IPS-NIHi7 (cell line): Measurements from ENCODE around the gene ANGPTL1.
A peak's percentile ranks its signal among the peaks of the same experiment; 100 is the strongest.
"Not testable (repeated sequence)": the region's sequence is repeated elsewhere in the genome, so short reads cannot be mapped to it uniquely, and the experiment has no call there.

Source experiments
- DNase-seq: peaks from one replicate; pipeline ENCODE4 v3.0.0; 2012; ENCODE audit warnings: mixed read lengths; ENCODE audit errors: extremely low spot score

Gene ANGPTL1

GRCh38 chr1:178868706-178869105 lies 2.2 kb downstream of the ANGPTL1 start:
- no peak for DNase-seq

GRCh38 chr1:178867670-178868069 lies 3.2 kb downstream of the ANGPTL1 start:
- DNase-seq = no peak

GRCh38 chr1:178864326-178864725 lies 6.6 kb downstream of the ANGPTL1 start:
- no peak for DNase-seq

DNA sequence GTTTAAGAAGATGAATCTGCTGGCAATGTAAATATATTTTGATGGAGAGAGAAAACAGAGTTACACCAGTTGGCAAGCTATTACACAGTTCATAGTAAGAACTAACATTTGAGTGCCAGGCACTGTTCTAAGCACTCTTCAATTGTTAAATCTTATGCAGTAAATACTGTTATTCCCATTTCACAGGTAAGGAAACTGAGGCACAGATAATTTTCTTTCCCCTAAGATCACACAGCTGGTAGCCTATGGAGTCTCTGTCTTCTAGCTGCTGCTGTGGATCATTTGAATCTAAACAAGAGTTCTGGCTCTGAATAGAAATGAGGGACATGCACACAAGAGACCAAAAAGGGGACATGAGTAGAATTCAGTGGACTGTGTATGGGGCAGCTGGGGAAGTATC lies 8.0 kb downstream of the ANGPTL1 start:
- no peak for DNase-seq

DNA sequence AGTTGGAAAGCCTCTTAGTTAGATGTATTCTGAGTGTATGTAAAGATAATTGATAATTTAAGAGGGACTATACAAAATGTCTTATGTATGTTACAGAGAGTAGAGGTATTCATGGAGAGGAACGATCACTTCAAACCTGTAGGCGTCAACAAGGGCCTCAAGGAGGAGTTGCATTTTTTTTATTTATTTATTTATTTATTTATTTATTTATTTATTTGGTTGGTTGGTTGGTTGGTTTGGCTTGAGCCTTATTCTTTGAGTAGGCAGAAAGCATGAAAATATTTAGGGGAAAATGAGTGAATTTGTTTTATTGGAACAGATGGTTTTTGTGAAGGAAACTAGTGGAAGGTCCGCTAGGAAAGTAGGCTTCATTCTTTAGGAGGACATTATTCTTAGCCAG lies 8.5 kb downstream of the ANGPTL1 start:
- no peak for DNase-seq

- no peak for DNase-seq
These were observed 13.8 kb downstream of the ANGPTL1 start for GRCh38 chr1:178857126-178857525.

- no peak for DNase-seq
These were observed 21.0 kb downstream of the ANGPTL1 start for GRCh38 chr1:178849918-178850317.

DNA sequence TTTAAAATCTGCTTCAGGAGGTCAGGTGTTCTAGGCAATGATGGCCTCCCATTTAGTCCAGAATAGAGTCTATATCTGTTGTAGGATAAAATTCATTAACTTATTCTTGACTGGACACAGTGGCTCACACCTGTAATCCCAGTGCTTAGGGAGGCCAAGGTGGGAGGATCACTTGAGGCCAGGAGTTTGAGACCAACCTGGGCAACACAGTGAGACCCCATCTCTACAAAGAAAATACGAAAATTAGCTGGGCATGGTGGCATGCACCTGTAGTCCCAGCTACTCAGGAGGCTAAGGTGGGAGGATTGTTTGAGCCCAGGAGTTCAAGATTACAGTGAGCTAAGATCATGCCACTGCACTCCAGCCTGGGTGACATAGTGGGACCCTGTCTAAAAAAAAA lies 23.0 kb downstream of the ANGPTL1 start:
- not testable (repeated sequence) for DNase-seq

GRCh38 chr1:178847396-178847849 lies 23.5 kb downstream of the ANGPTL1 start:
- no peak for DNase-seq

DNA sequence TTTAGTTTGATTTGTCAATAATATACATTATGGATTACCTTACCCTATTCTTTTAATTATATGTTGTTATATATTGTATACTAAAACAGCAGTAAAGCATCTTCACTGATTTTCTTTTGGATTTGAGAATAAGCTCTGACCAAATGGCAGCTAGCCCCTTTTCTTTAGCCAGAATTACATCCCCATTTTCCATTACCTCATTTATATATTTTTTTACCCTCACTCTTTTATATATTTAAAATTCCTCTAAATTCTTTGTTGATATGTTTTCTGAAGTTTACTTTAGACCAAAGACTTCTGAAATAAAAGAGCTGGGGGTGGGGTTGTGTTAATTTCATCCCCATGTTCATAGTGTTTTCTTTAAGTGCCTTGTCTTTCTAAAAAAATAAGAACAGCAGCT lies 24.6 kb downstream of the ANGPTL1 start:
- no peak for DNase-seq

- DNase-seq = no peak
These were observed 26.4 kb downstream of the ANGPTL1 start for GRCh38 chr1:178844436-178844835.

GRCh38 chr1:178825167-178825566 lies 45.7 kb downstream of the ANGPTL1 start:
- DNase-seq = no peak

GRCh38 chr1:178821134-178821866 lies 49.6 kb downstream of the ANGPTL1 start:
- no peak for DNase-seq

DNA sequence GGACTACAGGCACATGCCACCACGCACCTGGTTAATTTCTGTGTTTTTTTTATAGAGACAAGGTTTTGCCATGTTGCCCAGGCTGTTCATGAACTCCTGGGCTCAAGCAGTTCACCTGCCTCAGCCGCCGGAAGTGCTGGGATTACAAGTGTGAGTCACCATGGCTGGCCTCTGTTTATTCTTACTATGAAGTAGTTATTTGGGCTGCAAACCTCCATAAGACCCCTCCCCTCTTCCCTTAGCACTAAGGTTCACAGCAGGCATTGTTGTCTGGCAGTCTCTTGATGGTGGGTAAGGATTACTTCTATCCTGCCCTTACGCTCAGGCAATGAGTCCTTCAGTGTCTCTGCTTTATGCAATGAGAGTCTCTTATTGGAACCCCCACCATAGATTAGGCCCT lies 51.8 kb downstream of the ANGPTL1 start:
- peak; percentile 18 for DNase-seq

DNA sequence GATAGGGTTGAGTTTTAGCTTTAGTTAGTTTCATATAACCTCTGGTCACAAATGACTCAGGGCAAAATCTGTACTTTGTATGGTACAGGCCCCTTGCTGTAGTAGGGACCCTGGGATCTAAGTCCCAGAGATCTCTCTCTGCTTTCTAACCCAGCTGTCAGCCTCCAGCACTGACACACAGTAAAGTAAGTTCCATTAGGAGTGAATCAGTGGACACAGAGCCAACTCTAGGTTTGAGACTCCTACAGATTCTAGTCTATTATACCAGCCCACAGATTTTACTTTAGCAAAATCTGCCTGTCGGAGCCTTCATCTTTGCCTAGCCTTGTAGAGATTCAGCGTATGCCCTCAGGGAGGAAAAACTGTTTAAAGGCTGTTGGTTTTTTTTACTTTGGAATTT lies 52.5 kb downstream of the ANGPTL1 start:
- DNase-seq = no peak

DNA sequence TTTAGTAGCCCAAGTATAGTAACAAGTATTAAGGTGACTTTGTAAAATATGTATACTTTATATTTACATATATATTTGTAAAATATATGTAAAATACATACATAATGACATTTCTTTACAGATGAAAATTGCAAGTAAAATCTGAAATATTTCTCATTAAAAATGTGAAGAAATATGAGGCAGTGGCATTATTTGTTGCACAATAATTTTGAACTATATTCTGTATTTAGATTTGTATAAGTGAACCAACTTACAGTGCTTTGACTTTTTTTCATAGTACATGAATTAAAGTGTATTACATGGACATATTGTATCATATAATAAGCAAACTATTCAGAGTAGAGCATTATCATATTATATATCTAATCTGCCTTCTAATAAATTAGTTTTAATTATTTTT lies 60.3 kb downstream of the ANGPTL1 start:
- no peak for DNase-seq

DNA sequence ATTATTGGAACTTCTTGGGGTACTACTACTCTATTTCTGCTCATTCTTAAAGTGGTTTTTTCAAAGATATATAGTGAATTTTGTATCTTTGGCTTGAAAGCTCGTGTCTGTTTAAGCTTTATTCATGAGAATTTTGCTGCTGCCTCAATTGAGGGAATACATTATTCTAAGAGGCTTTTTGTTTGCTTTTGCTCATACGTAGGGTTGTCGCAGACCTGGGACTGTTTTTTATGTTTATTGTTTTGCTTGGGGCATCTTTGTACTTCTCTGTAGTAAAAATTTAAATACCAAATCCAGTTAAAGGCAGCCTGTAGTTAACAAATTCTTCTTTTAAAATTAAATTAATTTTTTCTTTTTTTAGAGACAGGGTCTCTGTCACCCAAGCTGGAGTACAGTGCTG lies 62.3 kb downstream of the ANGPTL1 start:
- DNase-seq = no peak

GRCh38 chr1:178806665-178807300 lies 64.1 kb downstream of the ANGPTL1 start:
- DNase-seq = no peak

DNA sequence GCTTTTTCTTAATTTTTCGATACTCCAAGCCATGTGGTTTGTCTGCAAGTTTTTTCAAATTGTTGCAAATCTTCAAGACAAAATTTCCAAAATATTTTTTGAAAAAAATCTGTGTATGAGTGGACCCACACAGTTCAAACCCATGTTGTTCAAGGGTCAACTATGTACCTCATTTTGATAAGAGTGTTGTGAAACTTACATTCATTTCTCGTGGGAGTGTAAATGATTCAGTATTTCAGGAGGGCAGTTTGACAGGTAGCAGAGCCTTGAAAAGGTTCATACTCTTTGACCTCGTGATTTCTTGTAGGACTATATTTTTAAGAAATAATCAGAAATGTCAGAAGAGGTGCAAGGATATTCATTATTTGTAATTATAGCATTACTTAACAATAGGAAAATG lies 68.0 kb downstream of the ANGPTL1 start:
- DNase-seq = no peak
